ENCODE measurements around the gene FFAR4.

Gene FFAR4

GRCh38 chr10:93593749-93594148 lies 27.3 kb downstream of the FFAR4 start:
- no peak overlapping the region for H3K4me3 ChIP-seq (ENCODE audit: low read depth in 1 of 2, low read length in 2 of 2)
- no peak overlapping the region for H3K9ac ChIP-seq (ENCODE audit: low read length)
- no peaks in the 10 kb centered on the region for H3K9me3 ChIP-seq (ENCODE audit: low read length)
- no peaks in the 10 kb centered on the region for H3K27me3 ChIP-seq (ENCODE audit: control insufficient read depth in 1 of 2, insufficient read depth in 2 of 2, low read length in 2 of 2)
- H3K36me3 ChIP-seq (ENCODE audit: insufficient read depth, low read length): no peaks in the 10 kb centered on the region
- no peak overlapping the region for H3K27ac ChIP-seq (ENCODE audit: low read depth, low read length)
- no peaks in the 10 kb centered on the region for H3K4me1 ChIP-seq (ENCODE audit: insufficient read depth, low read length)

GRCh38 chr10:93594518-93594917 lies 28.1 kb downstream of the FFAR4 start:
- Histone ChIP-seq H3K4me3 (ENCODE audit: low read depth in 1 of 2, low read length in 2 of 2) (no peak overlapping the region), H3K4me1 (ENCODE audit: insufficient read depth, low read length) (no peaks in the 10 kb centered on the region), H3K27me3 (ENCODE audit: control insufficient read depth in 1 of 2, insufficient read depth in 2 of 2, low read length in 2 of 2) (no peaks in the 10 kb centered on the region), H3K36me3 (ENCODE audit: insufficient read depth, low read length) (no peaks in the 10 kb centered on the region), H3K9ac (ENCODE audit: low read length) (no peak overlapping the region), H3K9me3 (ENCODE audit: low read length) (no peaks in the 10 kb centered on the region), H3K27ac (ENCODE audit: low read depth, low read length) (no peak overlapping the region)

DNA sequence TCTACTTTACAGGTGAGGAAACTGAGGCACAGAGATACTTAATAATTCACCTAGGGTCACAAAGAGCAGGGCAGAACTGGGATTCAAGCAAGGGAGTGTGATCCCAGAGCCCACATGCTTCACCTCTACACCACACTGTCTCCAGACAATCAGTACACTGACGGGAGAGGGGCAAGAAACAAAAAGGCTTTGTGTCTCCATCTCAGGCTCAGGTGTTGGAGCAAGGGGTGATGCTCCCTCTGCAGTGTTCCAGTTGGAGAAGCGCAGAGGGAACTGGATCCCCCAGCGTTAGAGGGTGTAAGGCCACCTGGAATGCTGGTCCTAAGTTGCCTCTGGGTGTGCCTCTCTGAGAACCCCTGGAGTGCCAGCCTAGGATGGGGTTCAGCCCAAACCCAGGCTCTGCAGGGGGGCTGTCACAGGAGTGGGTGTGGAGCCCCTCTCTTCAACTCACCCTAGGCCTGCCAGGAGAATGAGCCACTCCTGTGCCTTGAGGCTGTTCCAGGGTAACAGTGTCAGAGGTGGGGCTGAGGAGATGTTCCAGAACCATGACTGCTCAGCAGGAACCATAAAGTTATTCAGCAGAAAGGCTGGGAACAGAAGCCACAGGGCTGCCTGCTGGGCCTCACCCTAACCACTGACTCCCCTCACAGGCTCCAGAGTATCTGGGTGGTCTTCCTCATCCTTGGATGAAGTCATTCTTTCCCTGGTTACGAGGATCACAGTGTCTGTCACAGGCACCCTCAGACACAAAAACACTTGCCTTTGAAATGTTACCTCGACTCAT lies 29.1 kb downstream of the FFAR4 start:
- Histone ChIP-seq H3K4me3 (ENCODE audit: low read depth in 1 of 2, low read length in 2 of 2) (no peak overlapping the region), H3K4me1 (ENCODE audit: insufficient read depth, low read length) (no peaks in the 10 kb centered on the region), H3K27me3 (ENCODE audit: control insufficient read depth in 1 of 2, insufficient read depth in 2 of 2, low read length in 2 of 2) (no peaks in the 10 kb centered on the region), H3K27ac (ENCODE audit: low read depth, low read length) (no peak overlapping the region), H3K9ac (ENCODE audit: low read length) (no peak overlapping the region), H3K9me3 (ENCODE audit: low read length) (no peaks in the 10 kb centered on the region), H3K36me3 (ENCODE audit: insufficient read depth, low read length) (no peaks in the 10 kb centered on the region)

- H3K4me1 ChIP-seq (ENCODE audit: insufficient read depth, low read length): no peaks in the 10 kb centered on the region
- H3K9ac ChIP-seq (ENCODE audit: low read length): no peak overlapping the region
- peaks cover 0 to 4% of the 10 kb centered on the region in 2 donors for H3K27me3 ChIP-seq (ENCODE audit: control insufficient read depth in 1 of 2, insufficient read depth in 2 of 2, low read length in 2 of 2)
- H3K4me3 ChIP-seq (ENCODE audit: low read depth in 1 of 2, low read length in 2 of 2): no peak overlapping the region
- no peaks in the 10 kb centered on the region for H3K36me3 ChIP-seq (ENCODE audit: insufficient read depth, low read length)
- H3K9me3 ChIP-seq (ENCODE audit: low read length): no peaks in the 10 kb centered on the region
- H3K27ac ChIP-seq (ENCODE audit: low read depth, low read length): no peak overlapping the region
Observed at GRCh38 chr10:93596539-93596938, 30.1 kb downstream of the FFAR4 start.

GRCh38 chr10:93597075-93597599 lies 30.7 kb downstream of the FFAR4 start:
- H3K9ac ChIP-seq (ENCODE audit: low read length): no peak overlapping the region
- peaks cover 0 to 9% of the 10 kb centered on the region in 2 donors for H3K27me3 ChIP-seq (ENCODE audit: control insufficient read depth in 1 of 2, insufficient read depth in 2 of 2, low read length in 2 of 2)
- H3K27ac ChIP-seq (ENCODE audit: low read depth, low read length): no peak overlapping the region
- H3K4me1 ChIP-seq (ENCODE audit: insufficient read depth, low read length): no peaks in the 10 kb centered on the region
- no peak overlapping the region for H3K4me3 ChIP-seq (ENCODE audit: low read depth in 1 of 2, low read length in 2 of 2)
- H3K36me3 ChIP-seq (ENCODE audit: insufficient read depth, low read length): no peaks in the 10 kb centered on the region
- no peaks in the 10 kb centered on the region for H3K9me3 ChIP-seq (ENCODE audit: low read length)

- no peak overlapping the region for H3K9ac ChIP-seq (ENCODE audit: low read length)
- H3K4me1 ChIP-seq (ENCODE audit: insufficient read depth, low read length): no peaks in the 10 kb centered on the region
- H3K27ac ChIP-seq (ENCODE audit: low read depth, low read length): no peak overlapping the region
- H3K36me3 ChIP-seq (ENCODE audit: insufficient read depth, low read length): no peaks in the 10 kb centered on the region
- H3K4me3 ChIP-seq (ENCODE audit: low read depth in 1 of 2, low read length in 2 of 2): no peak overlapping the region
- peaks cover 0 to 17% of the 10 kb centered on the region in 2 donors for H3K27me3 ChIP-seq (ENCODE audit: control insufficient read depth in 1 of 2, insufficient read depth in 2 of 2, low read length in 2 of 2)
- no peaks in the 10 kb centered on the region for H3K9me3 ChIP-seq (ENCODE audit: low read length)
Observed at GRCh38 chr10:93598157-93598556, 31.7 kb downstream of the FFAR4 start.

GRCh38 chr10:93599335-93599734 lies 32.9 kb downstream of the FFAR4 start:
- no peaks in the 10 kb centered on the region for H3K4me1 ChIP-seq (ENCODE audit: insufficient read depth, low read length)

GRCh38 chr10:93599778-93600177 lies 33.3 kb downstream of the FFAR4 start:
- peaks cover 0 to 25% of the 10 kb centered on the region in 2 donors for H3K27me3 ChIP-seq (ENCODE audit: control insufficient read depth in 1 of 2, insufficient read depth in 2 of 2, low read length in 2 of 2)
- no peaks in the 10 kb centered on the region for H3K4me1 ChIP-seq (ENCODE audit: insufficient read depth, low read length)
- no peak overlapping the region for H3K27ac ChIP-seq (ENCODE audit: low read depth, low read length)
- no peak overlapping the region for H3K4me3 ChIP-seq (ENCODE audit: low read depth in 1 of 2, low read length in 2 of 2)
- no peaks in the 10 kb centered on the region for H3K9me3 ChIP-seq (ENCODE audit: low read length)
- no peaks in the 10 kb centered on the region for H3K36me3 ChIP-seq (ENCODE audit: insufficient read depth, low read length)
- no peak overlapping the region for H3K9ac ChIP-seq (ENCODE audit: low read length)

More at GRCh38 chr10:93599335-93599734, 32.9 kb downstream of the FFAR4 start:
- H3K9ac ChIP-seq (ENCODE audit: low read length): no peak overlapping the region
- H3K27me3 ChIP-seq (ENCODE audit: control insufficient read depth in 1 of 2, insufficient read depth in 2 of 2, low read length in 2 of 2): peaks cover 0 to 25% of the 10 kb centered on the region in 2 donors
- H3K4me3 ChIP-seq (ENCODE audit: low read depth in 1 of 2, low read length in 2 of 2): no peak overlapping the region
- H3K27ac ChIP-seq (ENCODE audit: low read depth, low read length): no peak overlapping the region
- no peaks in the 10 kb centered on the region for H3K36me3 ChIP-seq (ENCODE audit: insufficient read depth, low read length)
- no peaks in the 10 kb centered on the region for H3K9me3 ChIP-seq (ENCODE audit: low read length)

DNA sequence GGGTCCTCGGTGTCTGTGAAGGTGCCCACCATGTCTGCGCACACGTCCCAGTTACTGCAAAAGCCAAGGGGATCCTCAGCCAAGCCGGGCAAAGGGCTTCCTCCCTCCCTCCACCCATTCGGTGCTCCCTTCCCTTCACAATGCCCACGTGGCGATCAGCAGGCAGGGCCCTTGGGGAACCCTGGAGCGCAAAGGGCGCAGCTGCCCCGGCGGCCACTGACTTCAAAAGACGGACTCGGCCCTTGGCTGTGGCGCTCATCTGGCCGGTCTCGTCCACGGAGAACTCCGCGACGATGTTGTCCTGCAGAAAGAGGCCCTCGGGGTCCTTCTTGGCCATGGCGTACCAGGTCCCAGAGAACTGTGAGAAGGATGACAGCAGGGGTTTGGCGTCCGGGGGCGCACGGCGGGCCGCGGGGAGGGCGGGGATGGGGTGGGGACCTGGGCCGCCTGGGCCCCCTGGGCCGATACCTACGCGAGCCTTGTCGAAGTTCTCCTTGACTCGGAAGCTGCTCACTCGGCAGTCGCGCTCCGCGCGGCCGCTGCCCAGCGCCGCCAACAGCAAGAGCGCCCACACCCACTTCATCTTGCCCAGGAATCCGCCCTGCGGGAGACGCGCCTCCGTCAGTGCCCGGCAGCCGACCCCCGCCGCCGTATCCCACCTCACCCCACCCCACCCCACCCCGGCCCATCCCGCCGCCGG lies 34.1 kb downstream of the FFAR4 start:
- Histone ChIP-seq H3K27ac (ENCODE audit: low read depth, low read length) (no peak overlapping the region), H3K9me3 (ENCODE audit: low read length) (no peaks in the 10 kb centered on the region), H3K36me3 (ENCODE audit: insufficient read depth, low read length) (no peaks in the 10 kb centered on the region), H3K9ac (ENCODE audit: low read length) (no peak overlapping the region), H3K4me3 (ENCODE audit: low read depth in 1 of 2, low read length in 2 of 2) (no peak overlapping the region), H3K27me3 (ENCODE audit: control insufficient read depth in 1 of 2, insufficient read depth in 2 of 2, low read length in 2 of 2) (peaks cover 0 to 25% of the 10 kb centered on the region in 2 donors), H3K4me1 (ENCODE audit: insufficient read depth, low read length) (no peaks in the 10 kb centered on the region)

GRCh38 chr10:93601146-93601773 lies 34.8 kb downstream of the FFAR4 start, which contains the start of gene RBP4:
Gene RBP4 (minus strand): TSS chr10:93601235. CDS start chr10:93601028, 207 bp downstream.
- Histone ChIP-seq H3K27me3 (ENCODE audit: control insufficient read depth in 1 of 2, insufficient read depth in 2 of 2, low read length in 2 of 2) (peaks cover 0 to 25% of the 10 kb centered on the region in 2 donors), H3K36me3 (ENCODE audit: insufficient read depth, low read length) (no peaks in the 10 kb centered on the region), H3K4me3 (ENCODE audit: low read depth in 1 of 2, low read length in 2 of 2) (no peak within 1 kb of the TSS), H3K4me1 (ENCODE audit: insufficient read depth, low read length) (no peaks in the 10 kb centered on the region), H3K27ac (ENCODE audit: low read depth, low read length) (no peak within 1 kb of the TSS), H3K9me3 (ENCODE audit: low read length) (no peaks in the 10 kb centered on the region), H3K9ac (ENCODE audit: low read length) (no peak within 1 kb of the TSS)

- Histone ChIP-seq H3K36me3 (ENCODE audit: insufficient read depth, low read length) (no peaks in the 10 kb centered on the region), H3K27ac (ENCODE audit: low read depth, low read length) (no peak overlapping the region), H3K9ac (ENCODE audit: low read length) (no peak overlapping the region), H3K4me1 (ENCODE audit: insufficient read depth, low read length) (no peaks in the 10 kb centered on the region), H3K4me3 (ENCODE audit: low read depth in 1 of 2, low read length in 2 of 2) (no peak overlapping the region), H3K27me3 (ENCODE audit: control insufficient read depth in 1 of 2, insufficient read depth in 2 of 2, low read length in 2 of 2) (peaks cover 0 to 25% of the 10 kb centered on the region in 2 donors), H3K9me3 (ENCODE audit: low read length) (no peaks in the 10 kb centered on the region)
Observed at GRCh38 chr10:93601774-93602162, 35.3 kb downstream of the FFAR4 start.
